ENCODE results near the gene TXN.

TXN gene

DNA sequence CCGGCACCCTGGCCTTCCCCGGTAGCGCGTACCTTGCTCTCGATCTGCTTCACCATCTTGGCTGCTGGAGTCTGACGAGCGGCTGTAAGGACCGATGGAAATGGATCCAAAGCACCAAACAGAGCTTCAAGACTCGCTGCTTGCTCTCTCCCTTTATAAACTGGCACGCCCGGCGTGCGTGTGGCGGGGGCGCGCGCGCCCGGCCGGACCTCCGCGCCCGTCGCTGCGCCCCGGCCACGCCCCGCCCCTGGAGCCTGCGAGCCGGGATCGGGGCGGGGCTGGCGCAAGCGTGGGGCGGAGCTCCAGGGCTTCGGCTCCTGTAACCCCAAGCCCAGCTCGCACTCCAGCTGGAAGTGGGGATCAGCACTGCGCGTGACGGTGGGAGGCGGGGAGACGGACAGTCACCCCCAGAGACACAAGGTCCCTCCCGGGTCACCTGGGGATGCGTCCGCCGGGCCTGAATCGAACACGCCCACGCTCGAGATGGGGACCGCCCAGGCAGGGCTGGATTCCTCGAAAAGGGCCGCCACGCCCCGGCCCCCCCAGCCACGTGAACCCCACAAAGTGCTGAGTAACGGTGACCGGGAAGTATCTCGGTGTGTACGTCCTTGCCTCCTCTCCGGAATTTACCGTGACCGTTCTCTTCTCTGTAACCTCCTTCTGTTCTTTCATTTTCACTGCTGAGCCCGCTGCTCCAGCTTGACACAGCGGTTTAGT is at the start of gene TXN:
TXN (minus strand) TSS at position 128 of the 717 bp plus-strand sequence; CDS start at position 56, 72 bp downstream.
- peak; percentile 83 for DNase-seq

DNA sequence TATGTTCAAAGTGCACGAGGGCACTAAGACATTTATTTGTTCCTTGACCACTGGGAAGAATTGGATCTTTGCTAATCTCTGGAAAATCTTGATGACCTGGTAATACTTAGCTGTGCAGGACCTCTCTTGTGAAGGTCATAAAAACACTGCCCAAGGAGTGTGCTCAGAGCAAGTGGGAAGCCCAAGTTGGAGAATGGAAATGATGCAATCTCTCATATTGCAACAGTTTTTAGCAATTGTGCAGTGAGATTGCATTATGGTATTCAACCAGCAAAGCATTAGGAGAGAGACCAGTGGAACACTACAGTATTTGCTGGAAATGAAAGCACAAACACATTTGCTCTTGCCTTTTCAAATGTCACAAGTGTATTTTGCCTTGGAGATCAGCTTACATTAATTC is 46.8 kb upstream of the TXN start:
- DNase-seq = no peak

DNA sequence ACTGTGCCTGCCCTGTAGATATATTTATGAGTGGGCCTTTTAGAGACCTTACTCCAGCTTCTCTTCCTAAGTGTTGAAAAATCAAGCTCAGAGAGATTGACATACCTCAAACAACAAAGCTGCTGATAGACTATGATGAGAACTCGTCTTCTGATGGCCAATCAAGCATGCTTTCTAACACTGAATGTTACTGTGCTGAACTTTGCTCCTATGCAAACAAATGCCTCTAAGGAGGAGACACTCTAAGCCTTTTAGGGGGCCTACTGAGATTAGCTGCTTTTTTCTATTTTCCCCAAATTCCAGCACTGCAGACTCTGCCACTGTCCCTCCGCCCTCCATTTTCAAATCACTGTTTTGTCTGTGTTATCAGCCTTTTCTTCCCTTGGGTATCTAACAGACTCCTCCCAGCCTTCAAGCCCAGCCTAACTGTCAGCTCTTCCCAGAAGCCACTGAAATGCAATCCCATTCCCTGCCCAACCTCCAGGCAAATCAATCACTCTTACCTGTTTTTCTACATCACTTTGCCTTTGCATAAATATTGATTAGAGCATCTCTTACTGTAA is 41.8 kb upstream of the TXN start:
- DNase-seq = no peak

DNA sequence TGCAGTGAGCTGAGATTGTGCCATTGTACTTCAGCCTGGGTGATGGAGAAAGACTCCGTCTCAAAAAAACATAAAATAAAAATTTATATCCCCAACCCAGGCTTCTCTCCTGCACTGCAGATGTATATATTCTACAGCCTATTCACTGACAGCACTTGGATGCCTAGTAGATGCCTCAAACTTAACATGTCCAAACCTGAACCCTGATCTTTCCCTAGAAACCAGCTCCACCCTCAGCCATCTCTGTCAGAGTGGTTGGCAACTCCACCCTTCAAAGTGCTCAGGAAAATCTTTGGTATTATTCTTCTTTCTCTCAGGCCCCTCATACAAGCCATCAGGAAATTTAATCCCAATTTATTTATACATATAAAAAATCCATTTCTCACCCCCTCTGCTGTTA is 36.9 kb upstream of the TXN start:
- no peak for DNase-seq

DNA sequence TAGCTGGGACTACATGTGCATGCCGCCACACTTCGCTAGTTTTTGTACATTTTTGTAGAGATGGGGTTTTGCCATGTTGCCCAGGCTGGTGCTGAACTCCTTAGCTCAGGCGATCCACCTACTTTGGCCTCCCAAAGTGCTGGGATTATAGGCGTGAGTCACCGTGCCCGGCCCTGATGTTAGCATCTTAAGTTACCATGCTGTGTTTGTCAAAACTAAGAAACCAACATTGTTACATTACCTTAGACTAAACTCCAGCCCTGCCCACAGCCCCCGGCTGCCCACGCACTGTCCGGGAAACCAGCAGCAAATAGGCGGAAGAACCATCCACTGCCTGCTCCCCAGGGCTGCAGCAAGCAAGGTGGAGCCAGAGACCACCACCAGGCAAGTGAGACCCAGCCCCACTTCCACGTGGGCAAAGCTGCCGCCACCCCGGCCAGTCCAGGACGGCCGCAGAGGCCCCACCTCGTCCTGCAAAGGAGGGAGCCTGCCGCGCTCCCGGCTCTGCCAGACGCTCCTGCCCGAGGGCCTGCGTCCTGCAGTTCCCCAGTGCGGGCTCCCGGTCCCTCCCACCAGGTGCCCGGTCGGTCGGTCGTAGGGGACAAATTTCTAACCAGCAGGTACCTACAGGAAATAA is 35.7 kb upstream of the TXN start:
- DNase-seq = no peak

DNA sequence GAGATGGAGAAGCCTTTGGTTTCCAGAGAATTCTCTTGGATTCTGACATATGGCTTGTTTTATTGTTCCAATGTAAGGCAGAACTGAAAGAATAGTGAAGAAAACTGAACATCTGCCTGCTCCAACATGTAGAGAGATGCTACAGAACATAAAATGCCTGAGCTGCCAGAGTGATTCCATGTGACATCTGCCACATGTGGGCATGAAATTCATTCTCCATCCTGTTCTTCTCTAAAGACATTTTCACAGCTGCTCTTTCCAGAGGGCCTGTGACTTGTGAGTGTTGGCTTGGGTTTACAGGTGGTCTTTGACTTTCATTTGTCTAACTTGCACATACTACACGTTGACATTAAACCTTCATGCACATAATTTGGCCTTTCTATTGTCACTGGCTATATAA is 33.7 kb upstream of the TXN start:
- DNase-seq = no peak

DNA sequence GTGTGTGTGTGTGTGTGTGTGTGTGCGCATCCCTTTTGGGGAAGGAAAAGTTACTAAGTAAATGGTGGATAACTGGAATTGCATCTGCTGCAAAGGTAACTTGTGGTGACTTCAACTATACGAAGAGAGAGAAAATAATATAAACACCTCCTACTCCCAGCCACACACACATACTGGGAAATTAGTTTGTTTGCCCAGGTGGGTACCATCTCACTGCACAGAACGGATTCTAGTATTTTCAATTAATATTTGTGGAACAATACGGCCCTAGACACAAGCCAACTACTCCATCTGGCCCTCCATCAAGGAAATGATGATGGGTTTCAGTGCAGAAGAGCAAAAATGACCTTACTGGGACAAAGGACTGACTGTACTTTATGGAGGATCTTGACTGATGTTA is 32.2 kb upstream of the TXN start:
- DNase-seq = no peak

DNA sequence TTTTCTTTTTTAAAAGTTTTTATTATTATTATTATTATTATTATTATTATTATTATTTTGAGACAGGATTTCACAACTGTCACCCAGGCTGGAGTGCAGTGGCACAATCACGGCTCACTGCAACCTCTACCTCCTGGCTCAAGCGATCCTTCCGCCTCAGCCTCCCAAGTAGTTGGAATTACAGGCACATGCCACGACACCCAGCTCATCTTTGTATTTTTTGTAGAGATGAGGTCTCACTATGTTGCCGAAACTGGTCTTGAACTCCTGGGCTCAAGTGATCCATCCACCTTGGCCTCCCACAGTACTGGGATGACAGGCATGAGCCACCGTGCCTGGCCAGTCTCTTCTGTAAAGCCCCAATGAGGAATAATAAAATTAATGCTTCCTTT is 31.0 kb upstream of the TXN start:
- DNase-seq = no peak

DNA sequence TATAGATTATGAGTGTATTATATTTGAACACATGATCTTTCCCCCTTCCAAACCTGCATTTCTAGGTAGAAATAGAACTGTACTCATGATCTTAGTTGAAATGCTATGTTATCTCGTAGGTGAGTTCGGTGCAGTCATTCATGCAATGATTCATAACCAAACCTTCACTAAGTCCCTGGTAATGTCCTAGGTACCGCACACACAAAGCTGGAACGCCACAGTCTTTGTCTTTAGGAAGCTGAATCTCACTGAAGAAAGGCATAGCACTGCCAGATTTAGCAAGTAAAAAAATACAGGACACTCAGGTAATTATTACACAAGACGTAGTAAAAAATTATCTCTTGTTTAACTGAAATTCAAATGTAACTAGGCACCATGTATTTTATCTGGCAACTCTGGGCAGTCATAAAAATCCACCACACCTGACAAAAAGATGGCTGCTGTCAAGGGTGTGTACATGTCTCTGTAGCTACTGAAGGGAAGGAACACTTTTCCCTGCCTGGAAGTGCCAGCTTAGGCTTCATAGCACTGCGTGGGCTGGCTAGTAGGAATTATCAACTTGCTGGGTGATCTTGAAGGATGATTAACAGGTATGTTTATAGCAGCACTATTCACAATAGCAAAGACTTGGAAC is 28.0 kb upstream of the TXN start:
- no peak for DNase-seq

DNA sequence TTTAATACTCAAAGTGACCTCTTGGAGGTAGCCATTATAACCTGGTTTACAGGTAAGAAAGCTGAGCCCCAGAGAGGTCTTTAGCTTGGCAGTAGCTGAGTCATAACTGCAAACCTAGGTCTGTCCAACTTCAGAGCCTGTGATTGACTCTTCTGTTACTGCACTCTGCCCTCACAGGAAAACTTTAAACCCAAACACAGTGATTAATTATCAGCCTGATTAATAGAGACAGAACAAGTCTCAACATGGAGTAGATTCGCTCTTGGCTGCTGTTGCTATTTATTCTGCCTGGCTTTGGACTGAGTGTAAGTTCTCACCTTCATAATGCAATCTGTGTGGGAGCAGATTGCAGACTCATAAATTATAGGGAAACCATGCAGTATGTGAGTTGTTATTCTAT is 27.4 kb upstream of the TXN start:
- DNase-seq = no peak

DNA sequence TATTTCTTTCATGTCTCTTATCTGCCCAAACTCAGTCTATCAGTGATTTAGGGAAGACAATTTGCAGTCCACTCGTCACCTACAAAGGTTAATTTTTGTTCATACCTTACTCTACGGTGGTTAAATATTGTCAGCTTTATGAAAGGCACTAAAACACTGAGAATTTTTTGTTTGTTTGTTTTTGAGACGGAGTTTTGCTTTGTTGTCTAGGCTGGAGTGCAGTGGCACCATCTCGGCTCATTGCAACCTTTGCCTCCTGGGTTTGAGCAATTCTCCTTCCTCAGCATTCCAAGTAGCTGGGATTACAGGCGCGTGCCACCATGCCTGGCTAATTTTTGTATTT is 26.4 kb upstream of the TXN start:
- DNase-seq = no peak

DNA sequence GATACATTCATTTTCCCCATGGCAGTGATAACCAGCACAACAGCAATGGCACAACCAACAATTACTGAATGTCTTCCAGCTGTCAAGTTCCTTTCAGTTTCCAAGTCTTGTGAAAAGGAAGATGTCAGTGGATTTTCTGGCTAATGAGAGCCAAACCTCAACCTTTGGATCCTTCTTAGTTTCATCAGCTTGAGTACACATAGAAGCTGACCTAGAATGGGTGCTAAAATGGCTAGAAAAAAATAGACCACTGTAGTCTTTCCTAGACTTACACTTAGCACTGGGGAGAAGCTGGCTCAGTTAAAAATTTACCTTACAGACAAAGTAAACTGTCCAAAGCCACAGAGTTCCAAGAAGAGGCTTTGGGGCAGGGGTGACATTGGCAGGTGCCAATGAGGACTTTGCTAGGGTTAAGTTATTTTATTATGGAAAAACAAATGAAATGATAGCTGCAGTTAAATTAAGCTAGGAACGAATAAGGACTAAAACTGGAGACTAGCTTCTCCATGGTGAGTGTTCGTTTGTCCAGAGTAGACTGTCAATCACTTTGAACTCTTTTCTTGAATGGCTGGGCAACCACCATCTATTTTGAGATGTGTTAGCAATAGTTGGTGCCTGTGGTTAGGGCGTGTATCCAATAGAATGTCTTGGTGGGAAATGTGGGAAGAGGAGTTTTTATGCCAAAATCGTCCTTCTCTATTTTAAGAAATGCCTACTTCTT is 25.9 kb upstream of the TXN start:
- no peak for DNase-seq

DNA sequence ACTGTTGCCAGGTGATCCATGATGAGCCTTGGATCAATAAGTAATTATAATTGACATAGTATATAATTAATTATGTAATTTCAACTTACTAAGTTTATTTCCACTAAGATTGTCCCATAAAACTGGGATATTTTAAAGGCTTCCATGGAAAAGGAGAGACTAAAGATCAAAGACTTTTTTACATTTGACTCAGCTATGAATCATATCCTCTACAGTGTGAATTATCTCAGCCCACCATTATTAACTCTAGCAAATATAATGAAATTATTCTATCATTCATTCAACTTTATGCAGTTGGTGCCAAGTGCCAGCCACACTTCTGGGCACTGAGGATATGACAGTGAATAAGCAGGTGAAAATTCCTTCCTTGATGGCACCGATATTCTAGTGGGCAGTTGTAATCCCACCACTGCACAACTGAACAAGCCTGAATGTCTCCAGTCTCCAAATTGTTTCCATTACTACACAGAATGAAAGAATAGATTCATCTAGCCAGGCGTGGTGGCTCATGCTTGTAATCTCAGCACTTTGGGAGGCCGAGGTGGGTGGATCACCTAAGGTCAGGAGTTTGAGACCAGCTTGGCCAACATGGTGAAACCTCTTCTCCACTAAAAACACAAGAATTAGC is 21.9 kb upstream of the TXN start:
- DNase-seq = no peak

DNA sequence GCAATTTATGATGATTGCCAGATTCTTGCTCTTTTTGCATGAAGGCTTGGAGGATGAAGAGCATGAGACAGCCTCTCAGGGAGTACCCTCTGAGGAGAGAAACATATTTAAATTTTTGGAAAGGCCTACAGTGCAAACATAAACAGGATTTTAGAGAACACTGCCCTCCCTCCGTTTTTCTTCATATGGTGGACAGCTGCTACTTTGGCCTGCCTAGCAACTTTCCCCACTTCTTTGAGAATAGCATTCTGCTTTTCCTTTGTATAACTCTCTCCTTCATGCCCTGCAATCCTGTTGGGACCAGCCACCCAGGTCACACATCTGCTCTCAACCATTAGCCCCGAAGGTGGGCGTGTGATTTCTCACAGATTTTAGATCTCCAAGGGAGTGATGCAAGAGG is 20.5 kb upstream of the TXN start:
- no peak for DNase-seq

DNA sequence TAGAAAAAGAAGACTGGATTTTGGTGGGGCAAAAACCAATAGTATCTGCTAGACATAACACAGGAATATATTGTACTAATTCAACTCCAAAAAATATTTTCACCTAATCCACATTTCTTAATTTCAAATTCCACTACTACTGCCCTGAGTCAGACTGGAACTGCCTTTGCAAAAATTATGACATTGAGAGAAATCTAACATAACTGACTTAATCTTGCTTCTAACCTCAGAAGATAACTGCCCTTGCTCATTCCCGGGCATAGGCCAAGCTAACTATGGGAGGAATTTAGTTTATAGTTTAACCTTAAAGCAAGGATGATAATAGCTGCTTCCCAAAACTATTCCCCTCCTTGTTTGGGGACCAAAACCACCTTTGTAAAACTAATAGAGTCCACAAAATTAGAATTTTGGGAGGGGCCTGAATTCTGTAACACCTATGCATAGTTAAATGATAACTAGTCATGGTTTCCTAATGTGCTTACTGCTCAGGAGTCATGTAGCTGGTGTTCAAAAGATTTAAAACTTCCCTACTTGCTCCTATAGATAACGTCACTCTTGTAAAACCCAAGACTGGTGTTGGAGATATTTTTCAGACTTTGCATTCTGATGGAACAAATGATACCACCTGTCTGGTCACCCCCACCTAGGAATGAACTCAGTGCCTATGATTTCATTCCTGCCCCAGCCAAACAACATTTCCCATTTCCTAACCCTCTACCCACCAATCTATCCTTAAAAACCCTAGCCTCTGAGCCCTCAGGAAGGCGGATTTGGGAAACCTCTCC is 14.1 kb upstream of the TXN start:
- no peak for DNase-seq

DNA sequence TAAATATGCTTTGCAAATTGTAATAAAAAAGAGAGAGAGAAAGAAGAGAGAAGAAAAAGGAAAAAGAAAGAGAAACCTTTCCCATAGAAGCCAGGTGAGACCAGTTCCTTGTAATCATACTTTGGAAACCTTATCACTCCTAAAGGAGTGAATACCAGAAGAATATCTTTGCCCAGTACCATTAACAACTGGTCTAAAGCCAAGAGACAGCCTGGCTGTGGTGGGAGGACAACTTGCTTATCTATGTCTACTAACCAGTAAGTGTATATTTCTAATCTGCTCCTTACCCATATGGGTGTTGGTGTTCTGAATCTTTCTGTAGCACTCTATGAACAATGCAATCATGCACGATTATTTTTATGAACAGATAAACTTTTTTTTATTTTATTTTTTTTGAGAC is 10.5 kb upstream of the TXN start:
- DNase-seq = no peak

DNA sequence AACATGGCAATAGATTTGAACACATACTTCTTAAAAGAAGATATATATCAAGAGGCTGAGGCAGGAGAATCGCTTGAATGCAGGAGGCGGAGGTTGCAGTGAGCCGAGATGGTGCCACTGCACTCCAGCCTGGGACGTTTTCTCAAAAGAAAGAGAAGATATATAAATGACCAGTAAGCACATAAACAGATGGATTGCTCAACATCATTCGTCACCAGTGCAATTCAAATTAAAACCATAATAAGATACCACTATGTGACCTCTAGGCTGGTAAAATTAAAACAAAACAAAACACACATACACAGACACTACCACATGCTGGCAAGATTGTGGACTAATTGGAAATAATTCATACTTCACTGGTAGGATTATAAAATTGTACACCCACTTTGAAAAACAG is 5.3 kb upstream of the TXN start:
- no peak for DNase-seq

DNA sequence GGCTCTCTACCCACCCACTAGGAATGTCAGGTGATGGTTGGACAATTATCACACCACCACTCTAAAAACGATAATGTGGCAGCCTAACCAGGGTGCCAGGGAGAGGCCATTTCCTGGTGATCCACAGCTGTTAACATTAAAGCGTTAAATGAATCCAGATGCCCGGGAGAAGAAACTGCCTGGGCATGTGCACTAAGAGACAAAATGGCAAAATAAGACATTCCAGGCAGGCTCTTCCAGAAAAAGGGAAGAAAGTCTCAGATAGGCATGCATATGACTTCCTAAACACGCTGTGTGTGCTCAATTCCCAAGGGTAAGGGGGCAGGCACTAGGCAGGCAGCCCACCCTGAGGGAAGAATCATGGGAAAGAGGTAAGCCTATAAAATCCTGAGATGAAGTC is 4.6 kb upstream of the TXN start:
- no peak for DNase-seq

DNA sequence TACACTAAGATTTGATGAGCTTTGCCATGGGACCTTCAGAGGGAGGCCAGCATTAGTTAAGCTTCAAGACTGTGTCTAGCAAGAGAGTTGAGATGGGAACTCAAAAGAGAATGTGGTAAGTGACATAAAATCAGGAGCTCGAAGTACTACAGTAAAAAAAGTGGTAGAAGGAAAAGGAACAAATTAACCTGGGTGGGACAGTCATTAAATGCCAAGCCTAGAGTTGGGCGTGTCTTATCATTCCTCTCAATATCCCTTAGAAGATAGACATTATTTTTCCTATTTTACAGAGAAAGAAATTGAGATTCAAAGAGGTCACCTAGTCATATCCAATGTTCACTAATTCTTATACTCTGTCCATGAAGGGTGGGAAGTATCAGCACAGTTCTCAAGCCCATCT is 3.3 kb upstream of the TXN start:
- DNase-seq = no peak

DNA sequence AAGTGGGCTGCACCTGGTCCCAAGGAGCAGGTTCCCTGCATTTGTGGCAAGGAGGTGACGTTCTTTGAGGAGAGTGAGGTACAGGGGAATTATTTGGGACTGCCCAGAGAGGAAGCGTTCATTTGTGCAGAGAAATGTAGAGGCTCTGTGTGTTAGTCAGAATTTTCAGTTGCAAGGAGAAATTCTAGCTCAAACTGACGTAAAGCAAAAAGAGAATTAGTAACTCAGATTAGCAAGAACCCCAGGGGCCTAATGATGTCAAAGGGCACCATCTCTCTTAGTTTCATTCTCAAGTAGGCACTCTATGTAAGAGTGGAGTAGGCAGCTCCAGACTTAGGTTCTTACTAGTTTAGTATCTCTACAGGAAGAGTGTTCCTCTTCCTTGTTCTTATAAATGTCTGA is 2.4 kb upstream of the TXN start:
- no peak for DNase-seq

DNA sequence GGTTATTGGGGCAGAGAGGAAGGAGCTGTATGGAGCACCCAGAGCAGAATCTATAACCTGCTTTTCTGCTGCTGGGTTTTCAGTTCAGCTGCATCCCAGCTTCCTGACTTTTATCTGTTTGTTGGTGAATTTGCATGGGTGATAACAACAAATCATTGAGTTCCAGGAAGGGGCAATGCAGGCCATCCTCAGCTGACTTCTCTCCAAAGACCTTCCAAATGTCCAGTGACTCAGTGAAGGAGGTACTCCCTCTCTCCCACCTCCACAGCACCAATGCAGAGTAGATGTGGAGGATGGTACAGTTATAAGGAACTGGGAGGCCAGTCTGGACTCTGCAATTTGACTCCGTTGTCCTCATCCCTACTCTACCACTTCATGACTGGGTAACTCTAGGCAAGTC is 1.6 kb upstream of the TXN start:
- no peak for DNase-seq

DNA sequence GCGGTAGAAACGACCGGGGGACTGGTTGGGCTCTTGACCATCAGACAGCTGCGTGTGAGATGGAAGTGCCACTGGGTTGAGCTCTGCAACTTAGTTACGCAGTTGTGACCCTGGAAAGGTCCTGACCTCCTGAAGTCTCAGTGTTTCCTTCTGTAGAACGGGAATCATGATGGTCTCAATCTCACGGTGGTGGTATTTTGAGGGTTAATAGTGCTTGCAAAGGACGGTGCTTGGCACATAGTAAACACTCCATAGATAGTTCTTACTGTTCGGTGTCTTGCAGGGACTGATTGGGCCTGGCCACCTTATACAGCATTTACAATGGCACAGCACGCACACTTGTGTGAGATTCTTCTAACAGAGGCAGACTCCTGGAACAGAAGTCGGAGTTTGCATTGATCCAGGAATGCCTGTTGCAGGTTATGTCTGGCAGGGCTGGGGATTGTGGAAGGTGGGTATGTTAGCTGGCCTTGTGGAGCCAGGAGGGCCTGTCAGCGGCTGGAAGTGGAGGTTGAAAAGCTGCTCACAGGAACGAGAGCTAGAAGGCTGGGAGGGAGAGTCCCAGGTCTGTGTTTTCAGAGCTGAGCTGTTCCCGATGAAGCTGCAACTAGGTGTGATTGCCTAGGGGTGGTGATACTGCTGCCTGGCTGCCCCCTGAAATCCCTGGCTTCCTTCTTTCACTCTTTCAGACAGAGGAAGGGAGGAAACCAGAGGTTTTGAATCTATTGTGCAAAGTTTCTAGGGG is 962 bp upstream of the TXN start:
- no peak for DNase-seq

All from CD4-positive, alpha-beta T cell treated with Interleukin-17A for 1 hour (primary cell).